SK-N-MC (cell line): Measurements from ENCODE around the gene LIMK1.
"Not testable (repeated sequence)": the region's sequence is repeated elsewhere in the genome, so short reads cannot be mapped to it uniquely, and the experiment has no call there.

Experiments
- DNase-seq: peaks from one replicate; pipeline ENCODE4 v3.0.0-alpha.2; 2011; ENCODE audit warnings: low read depth, low spot score
- H3K27ac ChIP-seq: fragments of 200-600 bp; sonication (generic); 2 replicates; pipeline ENCODE4 v1.5.1; 2016; ENCODE audit warnings: mixed run types
- H3K36me3 ChIP-seq: fragments of 200-600 bp; sonication (generic); 2 replicates; pipeline ENCODE4 v1.6.1; 2017; ENCODE audit warnings: antibody characterized with exemption, low read length, mixed read lengths; ENCODE audit not compliant: insufficient read depth
- H3K4me3 ChIP-seq: fragments of 200-600 bp; sonication (generic); 2 replicates; pipeline ENCODE4 v1.5.1; 2016
- H3K9ac ChIP-seq: fragments of 200-600 bp; sonication (generic); 2 replicates; pipeline ENCODE4 v1.8.0; 2017; ENCODE audit warnings: mixed run types, mixed read lengths; ENCODE audit not compliant: insufficient read length
- H3K9me3 ChIP-seq: fragments of 200-600 bp; sonication (generic); 2 replicates; pipeline ENCODE4 v1.6.1; 2017; ENCODE audit warnings: low read depth, mild to moderate bottlenecking, antibody characterized with exemption, low read length, moderate library complexity, mixed read lengths
- EZH2 ChIP-seq: fragments of 200-600 bp; sonication (generic); IDR thresholded peaks from one replicate; pipeline ENCODE4 v1.6.1; 2017; ENCODE audit warnings: antibody characterized with exemption
- FOXP2 ChIP-seq: optimal IDR thresholded peaks from 2 replicates; pipeline ENCODE3; 2011; ENCODE audit warnings: mild to moderate bottlenecking, moderate library complexity; ENCODE audit not compliant: insufficient read depth; ENCODE audit errors: extremely low read length, control extremely low read depth
- POLR2AphosphoS5 ChIP-seq: IDR thresholded peaks from 2 replicates; pipeline ENCODE4 v1.6.1; 2012; ENCODE audit warnings: mild to moderate bottlenecking, low read depth, low read length, borderline replicate concordance

LIMK1 gene

DNA sequence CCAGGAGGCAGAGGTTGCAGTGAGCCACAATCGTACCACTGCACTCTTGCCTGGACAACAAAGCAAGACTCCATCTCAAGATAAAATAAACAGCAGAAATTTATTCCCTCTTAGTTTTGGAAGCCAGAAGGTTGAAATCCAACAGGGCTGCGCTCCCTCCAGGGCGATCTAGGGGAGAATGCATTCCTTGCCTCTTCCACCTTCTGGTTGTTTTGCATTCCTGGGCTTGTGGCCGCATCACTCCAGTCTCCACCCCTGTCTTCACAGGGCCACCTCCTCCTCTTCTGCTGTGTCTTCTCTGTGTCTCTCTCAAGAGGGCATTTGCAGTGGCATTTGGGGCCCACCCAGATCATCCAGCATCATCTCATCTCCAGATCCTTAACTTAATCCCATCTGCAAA lies 36.2 kb downstream of the LIMK1 start:
- Histone ChIP-seq H3K9ac (no peak overlapping the region), H3K4me3 (no peak overlapping the region), H3K27ac (no peak overlapping the region), H3K9me3 (no peaks in the 10 kb centered on the region), H3K36me3 (no peaks in the 10 kb centered on the region; the same call in 1 of the 2 replicates)
- no peak for TF ChIP-seq EZH2
- TF ChIP-seq POLR2AphosphoS5 = no peak
- TF ChIP-seq FOXP2 = no peak
- DNase-seq = no peak

DNA sequence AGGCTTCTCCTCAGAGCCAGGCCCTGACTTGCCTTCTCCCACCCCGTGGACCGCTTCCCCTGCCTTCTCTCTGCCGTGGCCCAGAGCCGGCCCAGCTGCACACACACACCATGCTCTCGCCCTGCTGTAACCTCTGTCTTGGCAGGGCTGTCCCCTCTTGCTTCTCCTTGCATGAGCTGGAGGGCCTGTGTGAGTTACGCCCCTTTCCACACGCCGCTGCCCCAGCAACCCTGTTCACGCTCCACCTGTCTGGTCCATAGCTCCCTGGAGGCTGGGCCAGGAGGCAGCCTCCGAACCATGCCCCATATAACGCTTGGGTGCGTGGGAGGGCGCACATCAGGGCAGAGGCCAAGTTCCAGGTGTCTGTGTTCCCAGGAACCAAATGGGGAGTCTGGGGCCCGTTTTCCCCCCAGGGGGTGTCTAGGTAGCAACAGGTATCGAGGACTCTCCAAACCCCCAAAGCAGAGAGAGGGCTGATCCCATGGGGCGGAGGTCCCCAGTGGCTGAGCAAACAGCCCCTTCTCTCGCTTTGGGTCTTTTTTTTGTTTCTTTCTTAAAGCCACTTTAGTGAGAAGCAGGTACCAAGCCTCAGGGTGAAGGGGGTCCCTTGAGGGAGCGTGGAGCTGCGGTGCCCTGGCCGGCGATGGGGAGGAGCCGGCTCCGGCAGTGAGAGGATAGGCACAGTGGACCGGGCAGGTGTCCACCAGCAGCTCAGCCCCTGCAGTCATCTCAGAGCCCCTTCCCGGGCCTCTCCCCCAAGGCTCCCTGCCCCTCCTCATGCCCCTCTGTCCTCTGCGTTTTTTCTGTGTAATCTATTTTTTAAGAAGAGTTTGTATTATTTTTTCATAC lies 38.0 kb downstream of the LIMK1 start:
- no peak for DNase-seq
- Histone ChIP-seq H3K9me3 (no peaks in the 10 kb centered on the region), H3K4me3 (no peak overlapping the region), H3K9ac (no peak overlapping the region), H3K36me3 (no peaks in the 10 kb centered on the region; the same call in 1 of the 2 replicates), H3K27ac (no peak overlapping the region)
- TF ChIP-seq EZH2 = no peak
- TF ChIP-seq POLR2AphosphoS5 = no peak
- no peak for TF ChIP-seq FOXP2

DNA sequence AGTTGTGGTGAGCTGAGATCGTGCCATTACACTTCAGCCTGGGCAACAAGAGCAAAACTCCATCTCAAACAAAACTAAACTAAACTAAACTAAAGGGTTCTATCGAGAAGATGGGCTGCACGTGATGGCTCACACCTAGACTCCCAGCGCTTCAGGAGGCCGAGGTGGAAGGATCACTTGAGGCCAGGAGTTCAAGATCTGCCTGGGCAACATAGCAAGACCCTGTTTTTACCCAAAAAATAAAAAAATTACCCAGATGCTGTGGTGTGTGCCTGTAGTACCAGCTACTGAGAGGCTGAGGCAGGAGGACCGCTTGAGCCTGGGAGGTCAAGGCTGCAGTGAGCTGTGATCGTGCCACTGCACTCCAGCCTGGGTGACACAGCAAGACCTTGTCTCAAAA lies 40.3 kb downstream of the LIMK1 start:
- H3K4me3 ChIP-seq, H3K9ac ChIP-seq, DNase-seq, H3K36me3 ChIP-seq, H3K27ac ChIP-seq, H3K9me3 ChIP-seq: not testable (repeated sequence)

- Histone ChIP-seq H3K36me3 (no peaks in the 10 kb centered on the region; the same call in 1 of the 2 replicates), H3K9ac (no peak overlapping the region), H3K4me3 (no peak overlapping the region), H3K27ac (no peak overlapping the region), H3K9me3 (no peaks in the 10 kb centered on the region)
- TF ChIP-seq FOXP2 (no peak), EZH2 (no peak), POLR2AphosphoS5 (no peak)
- DNase-seq = no peak
Observed at GRCh38 chr7:74126220-74126880, 42.7 kb downstream of the LIMK1 start.

DNA sequence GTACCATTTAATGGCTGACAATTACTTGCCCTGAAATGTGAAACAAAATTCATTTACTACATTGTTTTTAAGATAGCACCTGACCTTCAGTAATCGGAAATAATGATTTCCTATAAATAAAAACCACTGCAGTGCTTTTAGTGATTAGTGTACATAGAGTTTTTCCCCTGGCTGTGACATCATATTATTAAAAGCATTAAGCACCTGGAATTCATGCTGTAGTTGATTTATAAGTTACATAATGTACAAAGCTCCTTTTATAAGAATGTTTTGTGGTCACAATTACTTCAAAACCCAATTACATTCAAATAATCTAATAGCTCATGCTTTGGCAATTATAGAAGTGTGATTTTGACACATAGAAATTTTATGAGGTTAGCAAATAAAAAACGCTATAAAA lies 46.3 kb downstream of the LIMK1 start:
- H3K9ac ChIP-seq = no peak overlapping the region
- H3K27ac ChIP-seq = no peak overlapping the region
- H3K4me3 ChIP-seq = no peak overlapping the region
- no peaks in the 10 kb centered on the region for H3K9me3 ChIP-seq
- no peak for DNase-seq
- TF ChIP-seq EZH2 = no peak
- TF ChIP-seq POLR2AphosphoS5 = no peak
- TF ChIP-seq FOXP2 = no peak
- H3K36me3 ChIP-seq = no peaks in the 10 kb centered on the region

GRCh38 chr7:74130518-74130917 lies 46.9 kb downstream of the LIMK1 start:
- no peak for TF ChIP-seq POLR2AphosphoS5
- no peak for TF ChIP-seq FOXP2
- TF ChIP-seq EZH2 = no peak
- no peak for DNase-seq
- Histone ChIP-seq H3K4me3 (no peak overlapping the region), H3K9me3 (no peaks in the 10 kb centered on the region), H3K9ac (no peak overlapping the region), H3K36me3 (no peaks in the 10 kb centered on the region), H3K27ac (no peak overlapping the region)

- no peak overlapping the region for H3K9ac ChIP-seq
- TF ChIP-seq FOXP2 (no peak), EZH2 (no peak), POLR2AphosphoS5 (no peak)
Observed at GRCh38 chr7:74134117-74134620, 50.6 kb downstream of the LIMK1 start.

GRCh38 chr7:74138334-74138867 lies 54.8 kb downstream of the LIMK1 start:
- H3K27ac ChIP-seq = no peak overlapping the region
- no peaks in the 10 kb centered on the region for H3K9me3 ChIP-seq
- TF ChIP-seq FOXP2 = no peak
- no peak for TF ChIP-seq POLR2AphosphoS5
- TF ChIP-seq EZH2 = no peak
- no peaks in the 10 kb centered on the region for H3K36me3 ChIP-seq
- no peak overlapping the region for H3K4me3 ChIP-seq
- H3K9ac ChIP-seq = no peak overlapping the region
- DNase-seq = no peak

More at GRCh38 chr7:74134117-74134620, 50.6 kb downstream of the LIMK1 start:
- Histone ChIP-seq H3K9me3 (no peaks in the 10 kb centered on the region), H3K4me3 (no peak overlapping the region), H3K27ac (no peak overlapping the region), H3K36me3 (no peaks in the 10 kb centered on the region)
- DNase-seq = peak; percentile 5
